Fibroblast of lung (primary cell): ENCODE measurements around the gene UCP2.

Experiments
- EZH2 ChIP-seq: IDR thresholded peaks from 2 replicates; pipeline ENCODE4 v1.5.1; 2012; ENCODE audit warnings: low read length, control low read depth, mild to moderate bottlenecking; ENCODE audit errors: missing control alignments
- TF ChIP-seq, protein P1 (sequence below), 2 donors: IDR thresholded peaks in 1 of 2; conservative IDR thresholded peaks in 1 of 2; 1 replicate in 1 of 2; 2 replicates in 1 of 2; pipeline ENCODE4 v1.5.1; 2011 to 2012; ENCODE audit warnings: low read length in 2 of 2, control low read depth in 1 of 2, inconsistent platforms in 1 of 2, low read depth in 1 of 2, mild to moderate bottlenecking in 1 of 2

DNA sequence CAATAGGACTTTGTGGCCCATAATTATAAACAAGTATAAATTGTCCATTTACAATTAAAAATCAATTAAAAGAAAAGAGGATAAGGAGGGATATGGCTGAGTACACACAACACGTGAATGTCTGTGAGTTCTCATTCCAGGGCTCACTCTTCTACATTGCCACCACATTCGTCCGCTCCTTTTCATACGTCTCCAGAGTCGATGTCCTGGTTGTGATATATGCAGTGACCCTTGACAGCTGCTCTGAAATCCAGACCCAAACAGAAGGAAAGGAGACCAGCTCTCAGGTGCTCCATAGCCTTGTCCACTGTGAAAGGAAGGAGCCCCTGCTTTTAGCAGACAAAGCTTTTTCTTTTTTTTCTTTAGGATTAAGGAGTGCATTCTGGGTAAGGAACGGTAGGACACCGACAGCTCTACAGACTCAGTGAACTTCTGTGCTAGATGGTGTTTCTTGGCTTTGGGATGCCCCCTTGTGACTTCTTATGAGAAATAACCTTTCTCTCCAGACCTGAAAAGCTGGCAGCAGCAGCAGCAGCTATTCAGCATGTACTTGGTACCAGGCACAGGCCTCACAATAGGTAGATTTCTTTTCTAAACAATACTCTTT, 51.5 kb downstream of the UCP2 start:
- TF ChIP-seq, protein P1, sequence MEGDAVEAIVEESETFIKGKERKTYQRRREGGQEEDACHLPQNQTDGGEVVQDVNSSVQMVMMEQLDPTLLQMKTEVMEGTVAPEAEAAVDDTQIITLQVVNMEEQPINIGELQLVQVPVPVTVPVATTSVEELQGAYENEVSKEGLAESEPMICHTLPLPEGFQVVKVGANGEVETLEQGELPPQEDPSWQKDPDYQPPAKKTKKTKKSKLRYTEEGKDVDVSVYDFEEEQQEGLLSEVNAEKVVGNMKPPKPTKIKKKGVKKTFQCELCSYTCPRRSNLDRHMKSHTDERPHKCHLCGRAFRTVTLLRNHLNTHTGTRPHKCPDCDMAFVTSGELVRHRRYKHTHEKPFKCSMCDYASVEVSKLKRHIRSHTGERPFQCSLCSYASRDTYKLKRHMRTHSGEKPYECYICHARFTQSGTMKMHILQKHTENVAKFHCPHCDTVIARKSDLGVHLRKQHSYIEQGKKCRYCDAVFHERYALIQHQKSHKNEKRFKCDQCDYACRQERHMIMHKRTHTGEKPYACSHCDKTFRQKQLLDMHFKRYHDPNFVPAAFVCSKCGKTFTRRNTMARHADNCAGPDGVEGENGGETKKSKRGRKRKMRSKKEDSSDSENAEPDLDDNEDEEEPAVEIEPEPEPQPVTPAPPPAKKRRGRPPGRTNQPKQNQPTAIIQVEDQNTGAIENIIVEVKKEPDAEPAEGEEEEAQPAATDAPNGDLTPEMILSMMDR (conservative IDR thresholded peaks at IDR 0.05 in 1 of 2, IDR thresholded peaks at IDR 0.05 in 1 of 2; ENCODE audit: low read depth in 1 of 2, low read length in 2 of 2) = peak; percentile 39 to 51
- TF ChIP-seq EZH2 = no peak
